Ascending aorta (tissue), 2 donors: Measurements from ENCODE around the gene KIF5A. TPM values are rescaled to one million over a fixed set of nuclear protein-coding genes. Genes with fewer than 3 reads are reported as not detected.
A peak's percentile ranks its signal among the peaks of the same experiment; 100 is the strongest.

Experiments
- DNase-seq, 2 donors: peaks; one replicate each; pipeline ENCODE4 v3.0.0-alpha.2; 2019; ENCODE audit warnings: low spot score in 2 of 2
- H3K27ac ChIP-seq, 2 donors: fragments of 200-600 bp; sonication (generic); one replicate each; pipeline ENCODE4 v1.5.1; 2016 to 2017; ENCODE audit warnings: mild to moderate bottlenecking in 1 of 2
- H3K27me3 ChIP-seq: fragments of 200-600 bp; sonication (generic); one replicate; pipeline ENCODE4 v1.5.1; 2017
- H3K36me3 ChIP-seq, 2 donors: fragments of 200-600 bp; sonication (generic); one replicate each; pipeline ENCODE4 v1.5.1; 2016
- H3K4me1 ChIP-seq, 2 donors: fragments of 200-600 bp; sonication (generic); one replicate each; pipeline ENCODE4 v1.5.1; 2016 to 2017; ENCODE audit warnings: mild to moderate bottlenecking in 1 of 2
- H3K4me3 ChIP-seq, 2 donors: fragments of 200-600 bp; sonication (generic); one replicate each; pipeline ENCODE4 v1.5.1; 2016 to 2017; ENCODE audit warnings: mild to moderate bottlenecking in 1 of 2
- H3K9me3 ChIP-seq, 2 donors: fragments of 200-600 bp; sonication (generic); one replicate each; pipeline ENCODE4 v1.5.1; 2016
- CTCF ChIP-seq, 3 experiments: fragments of 200-600 bp in 2 of 3; fragments of 450-650 bp in 1 of 3; sonication (generic) in 2 of 3; IDR thresholded peaks; one replicate each; pipeline ENCODE4 v1.5.1; 2016 to 2019; ENCODE audit warnings: antibody characterized with exemption in 3 of 3, mild to moderate bottlenecking in 1 of 3, moderate library complexity in 1 of 3
- intact Hi-C: fragments of 100-400 bp; cut with DNase I; formaldehyde crosslinking; loops from one replicate; pipeline ENCODE4 v1.15.1; 2023
- total RNA-seq: library from RNA; depleted of rRNA; stranded (reverse); fragments of >200 nt; gene quantifications from one replicate; pipeline ENCODE4 v1.1.0, GENCODE V29; 2016

The KIF5A gene
- total RNA-seq, 1 donor from 2014 or later, result not detected

GRCh38 chr12:57628280-57629191 lies 78.7 kb downstream of the KIF5A start:
- TF ChIP-seq CTCF (IDR thresholded peaks at IDR 0.05), result no peak
- no peak for DNase-seq
- Histone ChIP-seq H3K9me3 (no peaks in the 10 kb centered on the region), H3K4me1 (peaks cover 4 to 7% of the 10 kb centered on the region in 2 donors), H3K36me3 (peaks cover 6% of the 10 kb centered on the region in 2 donors), H3K4me3 (no peak overlapping the region), H3K27me3 (no peaks in the 10 kb centered on the region), H3K27ac (no peak overlapping the region)
- intact Hi-C loops, result no loop called here

- intact Hi-C loops, result no loop called here
- Histone ChIP-seq H3K27me3 (no peaks in the 10 kb centered on the region), H3K36me3 (peaks cover 6% of the 10 kb centered on the region in 2 donors), H3K9me3 (no peaks in the 10 kb centered on the region), H3K27ac (no peak overlapping the region), H3K4me1 (peaks cover 4 to 7% of the 10 kb centered on the region in 2 donors), H3K4me3 (no peak overlapping the region)
- TF ChIP-seq CTCF (IDR thresholded peaks at IDR 0.05), result no peak
- DNase-seq, result no peak
Measured at GRCh38 chr12:57629897-57630471, 80.1 kb downstream of the KIF5A start.

GRCh38 chr12:57630891-57631433 lies 81.1 kb downstream of the KIF5A start:
- no peak for DNase-seq
- no peak overlapping the region for H3K27ac ChIP-seq
- peaks cover 4 to 7% of the 10 kb centered on the region in 2 donors for H3K4me1 ChIP-seq
- H3K27me3 ChIP-seq, result no peaks in the 10 kb centered on the region
- peaks cover under 1 to 5% of the 10 kb centered on the region in 2 donors for H3K36me3 ChIP-seq
- no peak overlapping the region for H3K4me3 ChIP-seq
- intact Hi-C loops, result no loop called here
- no peaks in the 10 kb centered on the region for H3K9me3 ChIP-seq
- no peak for TF ChIP-seq CTCF (IDR thresholded peaks at IDR 0.05)

GRCh38 chr12:57631566-57632072 lies 81.8 kb downstream of the KIF5A start:
- no peak overlapping the region for H3K27ac ChIP-seq
- H3K27me3 ChIP-seq, result no peaks in the 10 kb centered on the region
- peak overlapping the region; percentile 69 to 82 for H3K4me3 ChIP-seq
- peaks cover 4 to 7% of the 10 kb centered on the region in 2 donors for H3K4me1 ChIP-seq
- no peak for TF ChIP-seq CTCF (IDR thresholded peaks at IDR 0.05)
- no peaks in the 10 kb centered on the region for H3K9me3 ChIP-seq
- DNase-seq, result no peak
- no peaks in the 10 kb centered on the region for H3K36me3 ChIP-seq
- intact Hi-C loops, result loop anchor here (2.0 kb wide), 1 partner anchor 63 kb away; the partner anchor contains the start of gene OS9

GRCh38 chr12:57632073-57632957 lies 82.5 kb downstream of the KIF5A start:
- Histone ChIP-seq H3K27ac (no peak overlapping the region), H3K9me3 (no peaks in the 10 kb centered on the region), H3K4me1 (peaks cover 4 to 7% of the 10 kb centered on the region in 2 donors), H3K36me3 (no peaks in the 10 kb centered on the region), H3K4me3 (peak overlapping the region; percentile 69 to 82), H3K27me3 (no peaks in the 10 kb centered on the region)
- no peak for DNase-seq
- TF ChIP-seq CTCF (IDR thresholded peaks at IDR 0.05), result no peak
- intact Hi-C loops, result loop anchor here (2.0 kb wide), 1 partner anchor 62 kb away; the partner anchor contains the start of gene OS9
